ENCODE results near the gene ARRB1. TPM values are rescaled to one million over a fixed set of nuclear protein-coding genes. Genes with fewer than 3 reads are reported as not detected.
"Not testable (repeated sequence)": the region's sequence is repeated elsewhere in the genome, so short reads cannot be mapped to it uniquely, and the experiment has no call there.

Gene ARRB1
- polyA plus RNA-seq, 3 donors: 28.2 to 36.6 (median 35.8) TPM

- 94 to 97% (median 94%) methylated on average over 17 of the region's 17 CpGs for WGBS, 3 donors
Observed at GRCh38 chr11:75287579-75287978, 63.9 kb downstream of the ARRB1 start.

DNA sequence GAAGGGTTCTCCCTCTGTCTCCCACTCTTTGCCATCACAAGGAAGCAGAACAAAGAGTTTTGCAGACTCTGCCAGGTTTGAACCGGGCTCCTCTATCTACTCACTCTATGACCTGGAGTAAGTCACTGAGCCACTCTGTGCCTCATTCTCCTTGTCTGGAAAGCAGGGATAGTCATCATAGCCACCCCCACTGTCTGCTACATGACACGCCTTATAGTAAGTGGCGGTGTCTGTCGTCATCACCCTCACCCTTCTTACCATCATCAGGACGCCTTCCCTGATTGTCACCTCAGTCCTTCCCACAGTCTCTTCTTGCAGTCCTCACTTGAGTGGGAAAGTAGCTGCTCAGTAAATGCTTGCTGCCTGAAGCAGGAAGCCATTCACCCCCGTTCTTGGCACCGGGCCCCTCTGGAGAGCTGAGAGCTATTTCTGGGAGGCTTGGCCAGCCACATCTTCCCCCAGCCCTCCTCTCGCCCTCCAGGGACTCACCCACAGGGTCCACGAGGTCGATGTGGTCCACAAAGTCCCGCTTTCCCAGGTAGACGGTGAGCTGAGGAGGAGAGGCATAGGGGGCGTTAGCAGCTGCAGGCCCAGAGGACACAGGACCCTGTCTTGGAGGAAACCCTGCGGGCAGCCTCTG lies 64.5 kb downstream of the ARRB1 start:
- no peak overlapping the region for H3K27ac ChIP-seq (ENCODE audit: low read depth, low read length)
- WGBS, 3 donors: 65 to 87% (median 69%) methylated on average over 14 of the region's 14 CpGs

More at GRCh38 chr11:75287579-75287978, 63.9 kb downstream of the ARRB1 start:
- no peak overlapping the region for H3K27ac ChIP-seq (ENCODE audit: low read depth, low read length)

- H3K27ac ChIP-seq (ENCODE audit: low read depth, low read length): no peak overlapping the region
- 90 to 98% (median 91%) methylated on average over 5 of the region's 5 CpGs for WGBS, 3 donors
Observed at GRCh38 chr11:75285776-75286360, 65.6 kb downstream of the ARRB1 start.

DNA sequence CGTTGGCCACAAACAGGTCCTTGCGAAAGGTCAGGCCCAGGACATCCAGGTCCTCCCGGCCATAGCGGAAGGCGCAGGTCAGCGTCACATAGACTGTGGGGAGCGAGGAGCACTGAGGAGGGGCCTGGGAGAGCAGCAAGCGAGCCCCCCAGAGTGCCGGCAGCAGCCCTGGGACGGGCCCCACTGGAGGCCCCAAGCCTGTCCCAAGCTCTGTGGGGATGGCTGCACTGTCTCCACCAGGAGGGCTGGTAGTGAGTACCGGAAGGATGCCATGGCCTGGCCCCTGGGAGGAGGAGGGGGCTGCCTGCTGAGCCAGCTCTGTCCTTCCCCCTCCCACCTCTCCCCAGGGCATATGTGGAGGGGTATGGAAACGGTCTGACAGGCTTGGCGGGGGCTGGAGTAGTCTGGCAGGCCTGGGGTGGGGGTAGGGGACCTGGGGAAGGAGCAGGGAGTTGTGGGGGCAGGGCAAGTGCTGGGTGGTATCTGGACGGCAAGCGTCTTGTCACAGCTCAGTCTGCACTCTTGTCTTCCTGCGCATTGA lies 68.0 kb downstream of the ARRB1 start:
- H3K27ac ChIP-seq (ENCODE audit: low read depth, low read length): no peak overlapping the region
- WGBS, 3 donors: 81 to 86% (median 82%) methylated on average over 15 to 16 of the region's 16 CpGs

DNA sequence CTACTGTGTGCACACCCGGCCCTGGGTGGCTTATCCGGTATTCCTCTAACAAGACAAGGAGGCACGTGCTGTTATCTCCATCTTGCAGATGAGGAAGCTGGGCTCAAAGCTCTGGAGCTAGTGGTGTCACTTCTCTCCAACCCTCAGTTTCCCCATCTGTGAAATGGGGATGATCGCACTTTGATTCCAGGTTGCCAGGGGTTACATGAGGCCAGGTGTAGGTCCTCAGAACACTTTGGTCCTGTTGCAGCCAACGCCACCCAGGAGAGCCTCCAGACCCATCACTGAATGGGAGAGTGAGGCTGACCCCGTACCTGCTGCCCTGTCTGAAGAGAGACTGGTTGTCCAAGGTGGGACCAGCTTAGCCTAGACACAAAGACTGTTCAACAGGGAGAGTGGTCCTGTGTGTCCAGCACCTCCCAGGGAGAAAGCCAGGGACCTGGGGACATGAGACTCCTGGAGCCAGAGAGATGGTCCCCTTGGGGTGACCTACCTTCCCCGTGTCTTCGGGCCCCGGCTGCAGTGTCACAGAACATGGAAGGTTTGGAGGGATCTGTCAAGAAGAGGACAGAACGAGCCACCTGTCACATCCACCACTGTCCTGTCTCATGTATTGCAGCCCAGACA lies 69.9 kb downstream of the ARRB1 start:
- H3K27ac ChIP-seq (ENCODE audit: low read depth, low read length): no peak overlapping the region
- WGBS, 3 donors: 88 to 91% (median 89%) methylated on average over 10 of the region's 10 CpGs

GRCh38 chr11:75280770-75281468 lies 70.5 kb downstream of the ARRB1 start:
- WGBS, 3 donors: 75 to 78% (median 76%) methylated on average over 15 of the region's 15 CpGs
- no peak overlapping the region for H3K27ac ChIP-seq (ENCODE audit: low read depth, low read length)

- WGBS, 3 donors: 17 to 33% (median 20%) methylated on average over 9 of the region's 9 CpGs
- H3K27ac ChIP-seq (ENCODE audit: low read depth, low read length): no peak overlapping the region
Observed at GRCh38 chr11:75280227-75280701, 71.2 kb downstream of the ARRB1 start.

- H3K27ac ChIP-seq (ENCODE audit: low read depth, low read length): no peak overlapping the region
- 85 to 94% (median 87%) methylated on average over 5 of the region's 5 CpGs for WGBS, 3 donors
Observed at GRCh38 chr11:75279273-75279672, 72.2 kb downstream of the ARRB1 start.

DNA sequence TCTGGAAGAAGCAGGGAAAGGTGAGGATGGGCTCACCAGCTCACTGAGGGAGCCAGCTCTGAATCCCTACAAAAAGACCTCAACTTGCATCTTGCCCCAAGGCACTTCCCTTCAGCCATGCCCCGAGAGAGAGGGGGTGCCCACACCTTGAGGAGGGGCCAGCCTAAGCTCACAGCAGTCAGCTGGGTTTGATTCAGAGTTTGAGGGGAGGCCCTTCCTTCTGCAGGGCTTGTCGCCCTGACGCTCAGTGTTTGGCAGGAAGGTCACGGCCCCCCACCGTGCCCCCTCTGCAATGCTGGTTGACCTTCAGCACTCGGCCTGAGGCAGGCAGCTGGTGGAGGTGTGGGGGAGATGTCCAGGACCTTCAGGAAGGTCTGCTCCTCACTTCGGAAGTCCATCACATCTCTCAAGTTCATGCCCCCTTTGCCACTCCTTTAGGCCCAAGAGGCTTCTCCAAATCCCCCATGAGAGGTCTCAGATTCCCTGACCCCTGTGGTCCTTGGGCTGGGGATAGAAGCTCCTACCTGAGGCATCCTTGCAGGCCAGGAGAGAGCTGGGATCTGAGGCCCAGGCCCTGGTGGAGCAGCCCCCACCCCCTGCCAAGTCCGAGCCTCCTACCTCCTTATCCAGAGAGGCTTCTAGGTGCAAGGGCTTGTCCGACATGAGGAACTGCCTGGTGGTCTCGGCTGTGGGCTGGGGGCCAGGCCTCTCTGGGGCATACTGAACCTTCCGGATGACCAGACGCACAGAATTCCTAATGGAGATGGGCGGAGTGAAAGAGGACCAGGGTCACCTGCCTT lies 73.3 kb downstream of the ARRB1 start:
- no peak overlapping the region for H3K27ac ChIP-seq (ENCODE audit: low read depth, low read length)
- WGBS, 3 donors: 80 to 87% (median 85%) methylated on average over 13 of the region's 13 CpGs

GRCh38 chr11:75277211-75277805 lies 74.2 kb downstream of the ARRB1 start:
- WGBS, 3 donors: 92 to 94% (median 93%) methylated on average over 11 of the region's 11 CpGs
- no peak overlapping the region for H3K27ac ChIP-seq (ENCODE audit: low read depth, low read length)

- 83 to 86% (median 83%) methylated on average over 6 of the region's 6 CpGs for WGBS, 3 donors
- no peak overlapping the region for H3K27ac ChIP-seq (ENCODE audit: low read depth, low read length)
Observed at GRCh38 chr11:75276686-75277085, 74.8 kb downstream of the ARRB1 start.

DNA sequence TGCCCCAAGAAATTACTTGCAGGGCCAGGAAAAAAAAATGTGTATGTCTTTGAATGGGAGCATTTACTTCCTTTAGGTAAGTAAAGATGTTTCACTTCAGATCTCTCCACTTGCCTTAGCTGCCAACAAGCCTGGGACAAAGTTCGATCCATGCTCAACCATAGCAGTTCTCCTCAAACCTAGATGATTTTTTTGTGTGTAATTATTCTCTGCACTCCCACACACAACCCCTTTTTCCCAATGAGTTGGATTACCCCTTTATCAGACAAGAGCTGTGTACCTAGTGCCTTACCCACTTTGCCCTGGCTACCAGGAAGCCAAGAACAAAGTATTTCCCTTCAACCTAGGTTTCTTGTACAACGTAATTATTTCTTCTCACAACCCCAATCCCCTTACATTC lies 75.3 kb downstream of the ARRB1 start:
- 70 to 81% (median 74%) methylated on average over 2 of the region's 2 CpGs for WGBS, 3 donors
- no peak overlapping the region for H3K27ac ChIP-seq (ENCODE audit: low read depth, low read length)

GRCh38 chr11:75275581-75275980 lies 75.9 kb downstream of the ARRB1 start:
- H3K27ac ChIP-seq (ENCODE audit: low read depth, low read length): no peak overlapping the region
- 38 to 70% (median 44%) methylated on average over 6 of the region's 6 CpGs for WGBS, 3 donors

DNA sequence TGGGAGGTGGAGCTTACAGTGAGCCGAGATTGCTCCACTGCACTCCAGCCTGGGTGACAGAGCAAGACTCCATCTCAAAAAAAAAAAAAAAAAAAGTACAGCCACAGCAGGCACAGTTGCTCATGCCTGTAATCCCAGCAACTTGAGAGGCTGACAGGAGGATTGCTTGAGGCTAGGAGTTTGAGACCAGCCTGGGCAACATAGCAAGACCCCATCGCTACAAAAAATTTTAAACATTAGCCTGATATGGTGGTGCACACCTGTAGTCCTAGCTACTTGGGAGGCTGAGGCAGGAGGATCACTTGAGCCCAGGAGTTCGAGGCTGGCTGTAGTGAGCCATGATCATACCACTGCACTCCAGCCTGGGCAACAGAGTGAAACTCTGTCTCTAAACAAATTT lies 76.7 kb downstream of the ARRB1 start:
- not testable (repeated sequence) for H3K27ac ChIP-seq (ENCODE audit: low read depth, low read length)
- 90 to 93% (median 90%) methylated on average over 3 of the region's 3 CpGs for WGBS, 3 donors

- no peak overlapping the region for H3K27ac ChIP-seq (ENCODE audit: low read depth, low read length)
- 84 to 96% (median 86%) methylated on average over 15 of the region's 15 CpGs for WGBS, 3 donors
Observed at GRCh38 chr11:75273411-75274391, 77.8 kb downstream of the ARRB1 start.

DNA sequence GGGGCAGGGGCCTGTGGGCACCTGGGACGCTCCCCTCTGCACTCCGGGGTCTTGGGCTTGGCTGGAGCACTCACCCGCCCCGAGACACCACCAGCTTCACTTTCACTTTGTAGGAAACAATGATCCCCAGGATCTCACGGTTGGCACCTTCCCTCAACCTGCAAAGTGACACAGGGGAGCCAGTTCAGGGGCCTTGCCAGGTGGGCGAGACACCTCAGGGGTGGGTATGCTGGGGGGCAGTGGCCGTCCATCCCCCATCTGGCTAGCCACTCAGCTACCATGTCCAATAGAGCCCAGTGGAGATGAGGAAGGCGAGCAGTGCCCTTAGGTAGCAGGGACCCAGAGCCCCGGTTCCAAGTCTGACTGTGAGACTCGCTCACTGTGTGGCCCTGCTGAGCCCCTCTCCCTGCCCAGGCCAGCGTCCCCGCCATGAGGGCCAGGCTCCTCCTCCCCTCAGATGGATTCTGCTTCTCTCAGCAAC lies 78.6 kb downstream of the ARRB1 start:
- WGBS, 3 donors: 78 to 96% (median 81%) methylated on average over 11 to 12 of the region's 12 CpGs
- H3K27ac ChIP-seq (ENCODE audit: low read depth, low read length): no peak overlapping the region
